Measurements from ENCODE around the gene MYH14.

The MYH14 gene

DNA sequence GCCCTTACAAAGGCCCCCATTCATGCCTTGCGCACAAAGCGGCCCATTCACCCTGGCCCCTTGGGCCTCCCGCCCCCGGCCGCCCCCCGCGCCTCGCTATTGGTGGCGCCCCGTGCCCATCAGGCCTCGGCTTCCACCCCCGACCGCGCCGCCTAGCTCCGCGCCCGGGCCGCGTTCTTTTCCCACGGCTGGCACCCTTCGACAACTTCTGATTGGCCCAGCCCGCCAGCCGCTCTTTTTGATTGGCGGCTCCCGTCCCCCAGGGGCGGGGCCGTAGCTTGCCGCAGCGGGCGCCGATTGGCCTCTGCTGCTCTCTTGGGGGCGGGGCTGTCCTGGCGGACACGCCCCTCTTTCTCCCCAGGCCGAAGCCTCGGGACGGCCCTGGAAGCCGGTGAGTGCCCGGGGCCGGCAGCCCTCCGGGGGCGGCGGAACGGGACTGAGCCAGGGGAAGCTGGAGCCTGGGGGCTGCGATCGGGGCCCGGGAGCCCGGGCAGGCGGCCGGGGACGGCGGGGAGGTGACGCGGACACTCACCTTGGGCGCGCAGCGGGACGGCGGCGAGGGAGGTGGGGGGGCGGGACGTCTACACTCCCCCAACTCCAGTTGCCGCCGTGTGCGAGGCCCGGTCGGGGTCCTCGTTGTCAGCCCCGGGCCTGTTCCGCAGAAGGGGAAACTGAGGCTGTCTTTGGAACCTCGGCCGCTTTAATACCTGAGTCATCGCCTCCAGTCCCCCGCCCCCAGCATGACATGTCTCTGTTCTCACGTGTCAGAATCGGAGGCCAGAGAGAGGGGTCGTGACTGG lies at the start of gene MYH14:
MYH14 (plus strand) TSS at position 342 of the 800 bp plus-strand sequence. CDS start 6,744 bp downstream, outside the sequence.
- no peak for DNase-seq (ENCODE audit: low read depth in 2 of 2)

DNA sequence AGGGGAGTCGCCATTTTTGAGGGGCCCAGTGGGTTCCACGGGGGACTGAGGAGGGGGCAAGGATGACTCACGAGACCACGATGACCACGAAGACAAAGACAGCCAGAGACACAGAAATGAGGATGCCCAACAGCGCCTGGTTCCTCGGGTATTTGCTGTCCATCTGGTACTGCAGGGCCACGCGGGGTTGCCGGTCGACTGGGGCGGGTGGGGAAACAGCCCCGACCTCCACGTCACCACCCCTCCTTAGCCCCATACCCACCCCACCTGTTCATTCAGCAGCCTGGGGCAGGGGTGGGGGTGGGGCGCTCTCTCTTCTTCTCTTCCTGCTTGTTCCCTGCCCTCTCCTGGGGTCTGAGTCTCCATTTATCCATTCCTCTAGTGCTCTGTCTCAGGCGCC lies 48.9 kb upstream of the MYH14 start:
- no peak for DNase-seq (ENCODE audit: low read depth in 2 of 2)

- DNase-seq (ENCODE audit: low read depth in 2 of 2): no peak
Measured at GRCh38 chr19:50155520-50156109, 47.8 kb upstream of the MYH14 start.

DNA sequence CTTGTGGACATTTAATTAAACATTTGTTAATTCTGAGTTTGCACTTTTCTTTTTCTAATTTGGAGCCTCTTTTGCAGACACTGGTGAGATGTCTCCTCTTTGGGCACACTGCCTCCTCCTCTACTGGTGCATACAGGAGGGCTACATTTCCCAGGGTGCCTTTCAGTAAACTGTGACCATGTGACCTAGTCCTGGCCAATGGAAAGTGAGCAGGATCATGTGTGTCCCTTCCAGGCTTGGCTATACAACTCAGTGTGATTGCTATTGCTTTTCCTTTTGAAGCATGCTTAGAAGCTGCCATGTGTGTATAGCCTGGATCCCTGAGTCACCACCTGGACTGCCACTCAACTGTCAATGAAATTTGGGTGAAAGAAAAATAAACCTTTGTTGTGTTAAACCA lies 44.8 kb upstream of the MYH14 start:
- DNase-seq (ENCODE audit: low read depth in 2 of 2): no peak

DNA sequence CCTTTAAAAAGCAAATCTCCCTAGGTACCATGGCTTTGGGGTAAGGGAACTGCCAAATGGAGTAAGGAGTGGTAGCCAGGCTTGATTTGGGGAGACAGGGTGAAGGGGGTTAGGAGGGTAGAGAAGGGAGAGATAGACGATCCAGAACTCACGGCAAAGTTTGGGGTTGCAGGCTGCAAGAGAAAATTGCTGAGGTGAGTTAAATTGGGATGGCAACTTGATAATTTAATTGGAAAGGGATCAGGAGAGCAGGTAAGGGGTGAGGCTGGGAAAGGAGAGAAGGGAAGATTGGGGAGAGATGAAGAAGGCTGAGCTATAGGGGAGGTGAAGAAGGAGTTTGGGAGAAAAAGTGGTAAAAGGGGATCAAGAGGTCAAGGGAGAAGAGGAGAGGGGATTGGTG lies 44.3 kb upstream of the MYH14 start:
- no peak for DNase-seq (ENCODE audit: low read depth in 2 of 2)

GRCh38 chr19:50162988-50163387 lies 40.4 kb upstream of the MYH14 start, which contains the start of gene IZUMO2:
TSS of gene IZUMO2 (minus strand) at chr19:50163281. CDS start at chr19:50163194, 87 bp downstream.
- no peak for DNase-seq (ENCODE audit: low read depth in 2 of 2)

- DNase-seq (ENCODE audit: low read depth in 2 of 2): no peak
Measured at GRCh38 chr19:50167314-50167721, 36.1 kb upstream of the MYH14 start.

- DNase-seq (ENCODE audit: low read depth in 2 of 2): no peak
Measured at GRCh38 chr19:50171752-50172151, 31.7 kb upstream of the MYH14 start.

- no peak for DNase-seq (ENCODE audit: low read depth in 2 of 2)
Measured at GRCh38 chr19:50172726-50173125, 30.7 kb upstream of the MYH14 start.

DNA sequence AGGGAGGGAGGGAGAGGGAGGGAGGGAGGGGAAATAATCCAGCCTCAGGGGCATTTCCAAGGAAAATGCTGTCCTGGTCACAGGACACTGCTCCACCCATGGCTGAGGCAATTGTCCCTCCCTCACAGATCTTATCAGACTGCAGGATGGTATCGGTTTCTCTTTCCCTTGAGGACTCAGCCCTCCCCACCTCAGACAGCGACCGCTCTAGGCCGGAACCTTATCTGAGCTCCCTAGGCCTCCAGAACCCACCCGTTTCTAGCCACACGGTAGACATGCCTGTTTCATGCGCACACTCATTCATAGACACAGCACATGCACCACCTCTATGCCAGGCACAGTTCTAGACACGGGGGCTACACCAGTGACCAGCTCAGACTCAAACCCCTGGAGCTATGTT lies 30.3 kb upstream of the MYH14 start:
- DNase-seq (ENCODE audit: low read depth in 2 of 2): no peak

DNA sequence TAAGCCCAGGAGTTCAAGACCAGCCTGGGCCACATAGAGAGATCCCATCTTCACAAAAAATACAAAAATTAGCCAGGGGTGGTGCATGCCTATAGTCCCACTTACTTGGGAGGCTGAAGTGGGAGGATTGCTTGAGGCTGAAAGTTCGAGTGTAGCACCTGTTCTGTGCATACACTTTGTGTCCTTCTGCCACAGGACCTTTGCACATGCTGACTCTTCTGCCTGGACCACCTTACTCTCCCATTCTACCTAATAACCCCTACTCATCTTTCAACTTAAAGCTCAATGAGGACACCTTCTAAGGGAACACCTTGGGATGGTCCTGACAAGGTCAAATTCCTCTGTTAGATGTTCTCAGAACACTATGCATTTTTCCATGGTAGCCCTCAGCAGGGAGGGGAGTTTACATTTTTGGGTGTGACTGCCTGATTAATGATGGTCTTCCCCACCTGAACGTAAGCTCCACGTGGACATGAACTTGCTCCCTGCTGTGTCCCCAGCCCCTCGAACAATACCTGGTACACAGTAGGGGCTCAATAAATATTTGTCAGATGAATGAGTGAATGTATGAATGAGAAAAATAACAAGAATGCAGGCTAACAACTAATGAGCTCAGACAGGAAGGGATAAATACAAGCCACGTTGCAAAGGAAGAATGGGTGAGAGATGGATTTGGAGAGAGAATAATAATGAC lies 29.2 kb upstream of the MYH14 start:
- no peak for DNase-seq (ENCODE audit: low read depth in 2 of 2)

DNA sequence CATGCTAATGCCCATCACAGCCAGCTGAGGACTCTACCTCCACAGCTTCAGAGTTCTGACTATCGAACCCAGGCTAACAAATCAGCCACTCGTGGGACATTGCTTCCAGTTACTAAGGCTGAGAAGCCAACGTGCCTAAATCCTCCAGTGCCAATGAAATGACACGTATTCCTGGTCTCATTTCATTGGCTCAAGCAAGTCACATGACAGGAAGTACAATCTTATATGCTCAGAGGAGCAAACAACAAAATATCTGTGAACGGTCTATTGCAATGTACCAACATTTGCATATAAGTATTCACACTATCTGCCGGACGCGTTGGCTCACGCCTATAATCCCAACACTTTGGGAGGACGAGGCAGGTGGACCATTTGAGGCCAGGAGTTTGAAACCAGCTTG lies 27.5 kb upstream of the MYH14 start:
- no peak for DNase-seq (ENCODE audit: low read depth in 2 of 2)

- no peak for DNase-seq (ENCODE audit: low read depth in 2 of 2)
Measured at GRCh38 chr19:50176775-50177174, 26.6 kb upstream of the MYH14 start.

DNA sequence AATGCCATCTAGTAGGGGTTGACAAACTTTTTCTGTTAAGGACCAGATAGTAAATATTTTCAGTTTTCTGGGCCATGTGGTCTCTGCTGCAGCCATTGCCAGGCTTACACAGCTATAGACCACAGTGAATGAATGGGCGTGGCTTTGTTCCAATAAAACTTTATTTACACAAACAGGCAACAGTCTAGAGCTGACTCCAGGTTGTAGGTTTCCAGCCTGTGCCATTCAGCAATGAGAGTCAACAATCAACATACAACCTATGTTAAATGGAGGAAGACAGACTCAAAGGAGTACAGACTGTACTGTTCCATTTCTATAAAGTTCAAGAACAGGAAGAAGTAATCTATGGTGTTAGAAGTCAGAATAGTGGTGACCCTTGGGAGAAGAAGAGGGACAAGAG lies 25.1 kb upstream of the MYH14 start:
- DNase-seq (ENCODE audit: low read depth in 2 of 2): no peak

- no peak for DNase-seq (ENCODE audit: low read depth in 2 of 2)
Measured at GRCh38 chr19:50178859-50179537, 24.4 kb upstream of the MYH14 start.

GRCh38 chr19:50181121-50181520 lies 22.3 kb upstream of the MYH14 start:
- no peak for DNase-seq (ENCODE audit: low read depth in 2 of 2)

DNA sequence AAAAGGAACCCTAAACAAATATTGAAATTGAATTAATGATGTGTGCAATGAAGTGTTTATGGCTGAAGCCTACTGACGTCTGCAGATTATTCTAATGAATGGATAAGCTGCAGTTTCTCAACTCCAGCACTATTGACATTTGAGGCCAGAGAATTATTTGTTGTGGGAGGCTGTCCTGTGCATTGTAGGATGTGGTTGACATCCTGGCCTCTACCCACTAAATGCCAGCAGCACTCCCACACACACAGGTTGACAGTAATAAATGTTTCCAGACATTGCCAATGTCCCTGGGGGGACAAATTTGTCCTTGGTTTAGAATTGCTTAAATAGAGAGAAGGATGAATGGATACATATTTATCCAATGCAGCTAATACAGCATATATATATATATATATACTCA lies 19.2 kb upstream of the MYH14 start:
- no peak for DNase-seq (ENCODE audit: low read depth in 2 of 2)

DNA sequence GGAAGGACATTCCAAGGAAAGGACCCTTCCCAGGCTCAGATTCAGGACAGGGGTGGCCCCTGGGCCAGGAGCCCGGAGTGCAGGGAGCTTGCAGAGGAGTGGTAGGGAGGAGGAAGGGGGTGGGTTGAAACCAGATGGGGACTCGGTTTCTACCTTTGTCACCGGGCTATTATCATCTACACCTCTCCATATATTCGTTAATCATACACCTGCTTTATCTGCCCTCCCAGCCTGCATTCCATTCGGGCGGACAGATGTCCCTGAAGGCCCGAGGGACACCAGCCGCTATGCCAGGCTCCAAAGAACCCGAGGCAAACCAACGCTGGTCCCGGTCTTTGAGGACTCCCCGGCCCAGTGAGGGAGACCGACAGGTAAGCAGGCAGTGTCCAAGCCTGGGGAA lies 15.5 kb upstream of the MYH14 start:
- no peak for DNase-seq (ENCODE audit: low read depth in 2 of 2)

DNA sequence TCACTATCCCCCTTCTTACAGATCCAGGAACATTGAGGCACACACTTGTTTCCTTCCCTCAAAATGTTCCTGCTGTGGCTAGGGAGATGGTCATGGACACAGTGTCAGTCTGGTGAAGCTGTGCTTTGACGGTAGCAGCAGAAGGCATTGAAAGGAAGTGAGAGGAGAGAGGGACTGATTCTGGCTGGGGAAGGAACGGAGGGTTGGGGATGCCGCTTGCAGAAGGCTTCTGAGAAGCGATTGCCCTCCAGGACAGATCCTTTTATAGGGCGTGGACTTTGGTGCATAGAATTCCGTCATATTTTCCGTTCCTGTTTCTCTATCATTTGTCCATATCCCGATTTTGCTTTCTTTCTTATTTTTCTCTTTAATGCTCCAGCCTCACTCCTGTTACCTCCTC lies 14.1 kb upstream of the MYH14 start:
- DNase-seq (ENCODE audit: low read depth in 2 of 2): no peak

DNA sequence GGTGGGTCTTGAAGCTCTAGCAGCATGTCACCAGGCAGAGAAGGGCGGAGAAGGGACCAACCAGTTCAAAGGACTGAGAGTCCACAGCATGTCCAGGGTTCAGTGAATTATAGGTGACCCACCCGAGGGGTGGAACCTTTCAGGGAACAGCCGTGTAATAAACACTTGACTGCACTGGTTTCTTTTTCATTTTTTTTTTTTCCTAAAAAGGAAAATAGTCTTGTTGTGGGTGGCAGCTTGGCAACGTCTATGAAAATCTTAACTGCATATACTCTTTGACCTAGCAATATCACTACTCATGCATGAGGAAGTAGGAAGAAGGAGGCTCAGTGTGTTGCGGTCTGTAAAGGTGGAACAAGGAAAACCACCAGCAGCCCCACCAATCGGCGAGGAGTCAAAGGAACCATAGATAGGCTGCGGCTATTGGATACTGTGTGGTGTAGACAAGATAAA lies 13.0 kb upstream of the MYH14 start:
- DNase-seq (ENCODE audit: low read depth in 2 of 2): no peak

DNA sequence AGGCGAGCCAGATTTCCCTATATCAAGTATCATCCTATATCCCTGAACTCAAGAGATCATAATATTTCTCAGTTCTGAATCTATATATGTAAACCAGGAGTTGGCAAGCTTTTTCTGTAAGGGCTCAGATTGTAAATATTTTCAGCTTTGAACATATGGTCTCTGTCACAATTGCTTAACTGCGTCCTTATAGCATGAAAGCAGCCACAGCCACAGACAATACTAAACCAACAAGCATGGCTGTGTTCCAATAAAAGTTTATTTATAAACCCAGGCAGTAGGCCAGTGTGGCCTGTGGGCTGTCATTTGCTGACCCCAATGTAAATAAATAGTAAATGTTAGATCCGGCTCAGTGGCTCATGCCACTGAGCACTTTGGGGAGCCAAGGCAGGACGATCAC lies 12.2 kb upstream of the MYH14 start:
- DNase-seq (ENCODE audit: low read depth in 2 of 2): no peak
